Putamen (tissue), 1 donor: Measurements from ENCODE around the gene GTF3C2.
"Not testable (repeated sequence)": the region's sequence is repeated elsewhere in the genome, so short reads cannot be mapped to it uniquely, and the experiment has no call there.

Source experiments
- DNase-seq: peaks from one replicate; pipeline ENCODE4 v3.0.0-alpha.2; 2016; ENCODE audit warnings: low spot score

GTF3C2 gene

DNA sequence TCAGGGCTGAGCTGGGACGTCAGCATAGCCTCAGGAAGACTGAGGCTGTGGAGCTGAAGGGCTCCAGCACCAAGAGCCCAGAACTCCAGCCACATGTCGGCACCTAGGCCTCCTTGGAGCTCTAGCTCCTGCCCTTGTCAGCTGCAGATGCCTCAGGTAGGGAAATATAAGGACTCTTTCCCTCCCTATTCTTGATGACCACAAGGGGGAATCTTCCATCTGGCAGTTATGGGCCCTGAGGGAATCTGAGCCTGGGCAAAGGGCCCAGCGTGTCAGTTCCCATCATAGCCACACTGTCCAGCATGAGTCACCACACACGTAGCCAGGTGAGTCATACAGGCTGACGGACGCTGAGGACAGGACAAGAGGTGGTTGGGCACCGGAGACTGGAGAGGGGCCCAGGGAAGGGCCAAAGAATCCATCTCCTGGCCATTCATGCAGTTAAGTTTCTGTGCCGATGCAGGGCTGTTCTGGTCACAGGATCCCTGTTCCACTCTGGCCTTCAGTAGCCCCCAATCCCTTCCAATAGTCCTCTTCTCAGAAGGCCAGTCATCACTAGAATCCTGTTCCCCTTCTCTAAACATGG lies 35.5 kb downstream of the GTF3C2 start:
- DNase-seq, result no peak

DNA sequence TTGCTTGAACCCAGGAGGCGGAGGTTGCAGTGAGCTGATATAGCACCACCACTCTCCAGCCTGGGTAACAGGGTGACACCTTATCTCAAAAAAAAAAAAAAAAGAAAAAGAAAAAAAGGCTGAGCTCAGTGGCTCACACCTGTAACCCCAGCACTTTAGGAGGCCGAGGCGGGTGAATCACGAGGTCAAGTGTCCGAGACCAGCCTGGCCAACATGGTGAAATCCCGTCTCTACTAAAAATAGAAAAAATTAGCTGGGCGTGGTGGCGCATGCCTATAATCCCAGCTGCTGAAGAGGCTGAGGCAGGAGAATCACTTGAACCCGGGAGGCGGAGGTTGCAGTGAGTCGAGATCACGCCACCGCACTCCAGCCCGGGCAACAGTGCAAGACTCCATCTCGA lies 36.7 kb downstream of the GTF3C2 start:
- not testable (repeated sequence) for DNase-seq

- peak; percentile 58 for DNase-seq
Observed at GRCh38 chr2:27316655-27317412, 39.7 kb downstream of the GTF3C2 start.

DNA sequence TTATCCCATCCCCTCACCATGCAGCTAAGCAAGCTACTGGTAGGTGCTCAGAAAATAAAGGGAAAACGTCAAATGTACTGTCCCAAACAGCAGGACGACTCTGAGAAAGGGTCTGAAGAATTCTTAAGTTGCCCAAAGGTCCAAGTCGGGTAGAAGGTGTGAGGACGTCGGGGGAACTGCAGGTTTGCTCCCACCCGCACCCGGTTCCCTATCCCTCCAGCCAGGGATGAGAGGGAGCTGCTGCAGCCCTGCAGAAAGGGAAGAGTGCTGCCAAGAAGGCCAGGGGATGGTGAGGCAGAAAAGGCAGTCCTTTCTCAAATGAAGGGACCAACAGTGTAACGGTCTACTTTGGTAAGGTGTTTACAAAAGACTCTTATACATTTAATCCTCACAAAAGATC lies 41.4 kb downstream of the GTF3C2 start:
- no peak for DNase-seq

DNA sequence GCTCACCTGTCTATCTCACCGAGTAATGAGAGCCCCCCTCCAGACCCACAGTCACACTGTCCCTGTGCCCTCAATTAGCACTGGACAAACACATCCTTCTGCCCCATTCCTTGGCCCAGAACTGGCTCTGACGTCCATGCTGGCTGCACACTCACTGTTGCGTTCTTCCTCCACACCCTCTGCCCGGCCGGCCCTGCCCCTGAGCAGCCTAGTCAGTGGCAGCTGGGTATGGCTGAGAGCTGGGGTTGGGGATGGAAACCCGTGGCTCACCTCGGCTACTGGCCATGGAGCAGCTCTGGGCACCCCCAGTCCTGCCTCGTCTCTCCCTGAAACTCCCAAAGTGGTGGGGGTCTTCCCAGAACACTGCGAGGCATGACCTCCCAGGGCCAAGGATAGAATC lies 41.9 kb downstream of the GTF3C2 start:
- no peak for DNase-seq

GRCh38 chr2:27313882-27314645 lies 42.5 kb downstream of the GTF3C2 start:
- no peak for DNase-seq

- no peak for DNase-seq
Observed at GRCh38 chr2:27312152-27312551, 44.4 kb downstream of the GTF3C2 start.

GRCh38 chr2:27309651-27310050 lies 46.9 kb downstream of the GTF3C2 start:
- no peak for DNase-seq

DNA sequence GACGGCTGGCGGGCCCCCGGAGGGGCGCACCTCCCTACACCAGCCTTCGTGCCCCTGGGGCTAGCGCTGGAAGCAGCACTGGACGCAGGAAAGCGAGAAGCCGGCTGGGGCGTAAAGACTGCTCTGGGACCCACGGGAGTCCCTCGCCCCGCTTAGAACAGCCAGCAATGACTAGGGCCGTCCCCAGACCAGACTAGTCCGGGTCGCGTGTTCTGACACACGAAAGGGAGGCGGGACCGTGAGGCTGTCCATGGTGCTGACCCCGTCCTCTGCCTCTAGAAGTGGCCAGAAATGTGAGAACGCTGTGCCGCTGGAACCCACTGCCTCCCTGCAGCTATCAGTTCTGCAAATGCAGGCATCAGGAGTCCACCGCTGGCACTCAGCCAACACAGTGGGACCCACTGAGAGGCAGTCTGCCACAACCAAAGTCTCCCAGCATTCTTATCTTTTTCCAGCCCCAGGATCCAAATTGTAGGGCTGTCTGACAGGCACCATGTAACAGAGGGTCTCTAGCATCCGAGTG lies 48.1 kb downstream of the GTF3C2 start, which contains the start of gene UCN:
Gene UCN, minus strand, starts transcription at position 87 of the 523 bp plus-strand sequence. CDS start 550 bp downstream, outside the sequence.
- no peak for DNase-seq

GRCh38 chr2:27307545-27308358 lies 48.8 kb downstream of the GTF3C2 start:
- no peak for DNase-seq

- DNase-seq, result no peak
Observed at GRCh38 chr2:27307287-27307544, 49.3 kb downstream of the GTF3C2 start.

GRCh38 chr2:27306573-27307286 lies 49.8 kb downstream of the GTF3C2 start:
- no peak for DNase-seq

DNA sequence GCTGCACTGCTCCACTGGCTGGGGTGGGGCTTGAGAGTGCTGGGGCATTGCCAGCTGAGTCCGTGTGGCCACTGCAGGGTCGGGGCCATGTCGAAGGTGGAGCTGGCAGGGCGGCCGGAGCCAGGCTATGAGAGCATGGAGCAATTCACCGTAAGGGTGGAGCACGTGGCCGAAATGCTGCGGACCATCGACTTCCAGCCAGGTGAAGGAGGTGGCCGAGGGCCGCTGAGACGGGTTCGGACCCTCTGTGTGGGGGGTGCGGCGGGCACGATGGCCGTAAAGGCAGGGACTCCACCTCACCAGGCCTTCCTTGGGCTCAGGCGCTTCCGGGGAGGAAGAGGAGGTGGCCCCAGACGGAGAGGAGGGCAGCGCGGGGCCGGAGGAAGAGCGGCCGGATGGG lies 50.4 kb downstream of the GTF3C2 start:
- no peak for DNase-seq

GRCh38 chr2:27305516-27305915 lies 51.0 kb downstream of the GTF3C2 start:
- no peak for DNase-seq

- DNase-seq, result no peak
Observed at GRCh38 chr2:27304488-27305240, 51.9 kb downstream of the GTF3C2 start.

- peak; percentile 32 for DNase-seq
Observed at GRCh38 chr2:27303093-27304025, 53.2 kb downstream of the GTF3C2 start.

- DNase-seq, result not testable (repeated sequence)
Observed at GRCh38 chr2:27300606-27301005, 56.0 kb downstream of the GTF3C2 start.

DNA sequence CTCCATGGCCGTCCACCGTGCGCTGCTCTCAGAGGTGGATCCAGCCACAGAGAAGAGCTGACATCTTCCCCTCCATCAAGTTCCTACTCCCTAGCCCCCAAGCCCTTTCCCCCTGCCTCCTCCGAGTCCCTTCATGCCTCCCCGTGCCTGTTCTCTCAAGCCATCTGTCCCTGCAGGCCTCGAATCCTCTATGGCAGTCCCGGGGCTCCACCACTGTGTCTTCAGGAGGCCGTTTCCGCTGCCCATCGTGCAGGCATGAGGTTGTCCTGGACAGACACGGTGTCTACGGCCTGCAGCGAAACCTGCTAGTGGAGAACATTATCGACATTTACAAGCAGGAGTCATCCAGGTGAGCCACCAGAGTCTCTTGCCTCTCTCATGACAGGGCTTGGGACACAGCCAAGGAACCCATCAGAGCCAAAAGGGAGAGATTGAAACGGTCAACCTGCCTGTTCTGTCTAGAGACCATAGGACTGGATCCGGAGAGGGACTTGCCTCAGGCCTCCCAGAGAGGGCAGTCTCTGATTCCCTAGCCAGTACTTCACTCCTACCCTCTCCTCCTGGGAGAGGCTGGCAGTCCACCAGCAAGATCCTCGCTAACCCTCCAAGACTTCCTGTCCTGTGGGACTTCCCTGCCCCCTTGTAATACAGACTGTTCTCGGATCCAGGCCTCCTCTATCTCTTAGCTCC lies 58.0 kb downstream of the GTF3C2 start:
- DNase-seq, result no peak

GRCh38 chr2:27297195-27297594 lies 59.4 kb downstream of the GTF3C2 start:
- DNase-seq, result no peak
